Uterus (tissue), 4 donors: ENCODE results near the gene CTSF. TPM values are rescaled to one million over a fixed set of nuclear protein-coding genes. Genes with fewer than 3 reads are reported as not detected.

Experiments
- small RNA-seq: library from RNA; depleted of rRNA; stranded (forward); fragments of <200 nt; gene quantifications from one replicate; pipeline ENCODE3, GENCODE V24; 2016
- total RNA-seq, 4 donors: library from RNA; depleted of rRNA in 3 of 4; stranded (reverse); fragments of >200 nt in 3 of 4; gene quantifications; one replicate each; pipeline versions ENCODE4 v1.1.0 to v1.2.4, GENCODE V29; 2014 to 2023
- donor health status: DM: yes; HTN: yes; CAD: no.

CTSF gene
- total RNA-seq, 4 donors from 2014 or later: 61.2 to 89.1 (median 83.6) TPM

Small RNA genes lying within 50 kb of the gene (small RNA-seq; reads per million reads assigned to genes)
- not detected for gene RNU4-39P

Other genes with a start within 250 kb of the CTSF start
- 10 to 100 TPM in 2 of 4 donors, 1 to 10 TPM in 2; 1.8 to 26.6 (median 8.6) TPM for gene RIN1, start 232.2 kb downstream of the CTSF start, total RNA-seq
- gene BRMS1, start 223.5 kb downstream of the CTSF start, total RNA-seq: 10 to 100 TPM; 15.0 to 77.4 (median 21.9) TPM
- 10 to 100 TPM; 13.2 to 44.8 (median 26.2) TPM for gene B4GAT1, start 221.0 kb downstream of the CTSF start, total RNA-seq
- 1 to 10 TPM in 2 of 4 donors, under 1 TPM in 1, not detected in 1; 0.26 to 3.5 (median 1.5) TPM for gene SLC29A2, start 196.8 kb downstream of the CTSF start, total RNA-seq
- gene NPAS4, start 147.6 kb downstream of the CTSF start, total RNA-seq: 10 to 100 TPM in 1 of 4 donors, 1 to 10 TPM in 1, under 1 TPM in 1, not detected in 1; 0.97 to 12.6 (median 1.5) TPM
- 10 to 100 TPM; 28.7 to 57.9 (median 33.4) TPM for gene MRPL11, start 129.8 kb downstream of the CTSF start, total RNA-seq
- gene PELI3, start 101.7 kb downstream of the CTSF start, total RNA-seq: 10 to 100 TPM; 13.8 to 35.0 (median 24.0) TPM
- gene DPP3, start 88.2 kb downstream of the CTSF start, total RNA-seq: 10 to 100 TPM in 2 of 4 donors, 1 to 10 TPM in 2; 2.1 to 14.1 (median 8.7) TPM
- gene BBS1, start 58.0 kb downstream of the CTSF start, total RNA-seq: 10 to 100 TPM; 32.1 to 84.4 (median 56.8) TPM
- 10 to 100 TPM in 2 of 4 donors, 1 to 10 TPM in 1, under 1 TPM in 1; 0.29 to 11.9 (median 8.9) TPM for gene ZDHHC24, start 22.6 kb downstream of the CTSF start, total RNA-seq
- gene ACTN3, start 21.7 kb downstream of the CTSF start, total RNA-seq: under 1 TPM in 1 of 4 donors, not detected in 3; 0.46 TPM
- under 1 TPM in 1 of 4 donors, not detected in 3; 0.52 TPM for gene CCDC87, start 24.5 kb upstream of the CTSF start, total RNA-seq
- 10 to 100 TPM; 13.5 to 52.0 (median 42.9) TPM for gene CCS, start 24.6 kb upstream of the CTSF start, total RNA-seq
- 10 to 100 TPM; 15.1 to 86.4 (median 53.2) TPM for gene RBM14, start 48.0 kb upstream of the CTSF start, total RNA-seq
- gene RBM4, start 70.1 kb upstream of the CTSF start, total RNA-seq: 100 to 1,000 TPM in 2 of 4 donors, 10 to 100 TPM in 2; 32.4 to 146 (median 94.8) TPM
- 10 to 100 TPM in 3 of 4 donors, 1 to 10 TPM in 1; 5.0 to 60.3 (median 20.1) TPM for gene RBM4B, start 109.3 kb upstream of the CTSF start, total RNA-seq
- gene SPTBN2, start 160.6 kb upstream of the CTSF start, total RNA-seq: 10 to 100 TPM in 1 of 4 donors, 1 to 10 TPM in 1, under 1 TPM in 2; under 0.01 to 31.0 (median 1.6) TPM